IMR-90 (cell line): ENCODE measurements around the gene ITGAL. TPM values are rescaled to one million over a fixed set of nuclear protein-coding genes. Genes with fewer than 3 reads are reported as not detected.

Experiments used
- ATAC-seq: fragments of 200-7000 bp; cut with Tn5 transposase; 2 replicates; pipeline ENCODE4 v1.9.1; 2020; ENCODE audit warnings: low read depth, mild to moderate bottlenecking, moderate library complexity
- BruUV-seq: library from RNA; stranded (reverse); fragments of 400-500 nt; replicated peaks from 2 replicates; lab custom pipeline; 2021; lab: Mats Ljungman, UMichigan
- CTCF ChIA-PET: fragments of 300-600 bp; formaldehyde crosslinking; extraction: SDS; loops from one replicate; lab custom pipeline; 2021; ENCODE audit warnings: antibody characterized with exemption; lab: Yijun Ruan, JAX
- POLR2A ChIA-PET: fragments of 300-600 bp; sonication (Branson Sonifier 250); formaldehyde crosslinking; loops from one replicate; lab custom pipeline; 2022; ENCODE audit warnings: antibody characterized with exemption; ENCODE audit not compliant: unreplicated experiment; lab: Charles Lee
- DNase-seq: peaks from one replicate; pipeline ENCODE4 v3.0.0; 2013
- H2AFZ ChIP-seq: replicated peaks from 2 replicates; pipeline ENCODE3; 2013; ENCODE audit warnings: low read length, mild to moderate bottlenecking; ENCODE audit not compliant: poor library complexity
- H2AK5ac ChIP-seq: 2 replicates; pipeline ENCODE4 v1.6.1; 2013; ENCODE audit warnings: low read depth, low read length, inconsistent platforms
- H2AK9ac ChIP-seq: replicated peaks from 2 replicates; pipeline ENCODE3; 2013; ENCODE audit warnings: mild to moderate bottlenecking, low read depth, low read length, moderate library complexity; ENCODE audit not compliant: poor library complexity
- H2BK120ac ChIP-seq: 2 replicates; pipeline ENCODE4 v1.6.1; 2013; ENCODE audit warnings: low read depth, low read length, inconsistent platforms
- H2BK15ac ChIP-seq: 3 replicates; pipeline ENCODE4 v1.6.1; 2013; ENCODE audit warnings: low read depth, low read length, inconsistent platforms
- H2BK20ac ChIP-seq: 2 replicates; pipeline ENCODE4 v1.6.1; 2013; ENCODE audit warnings: low read depth, mild to moderate bottlenecking, inconsistent platforms, low read length, moderate library complexity
- H2BK5ac ChIP-seq: 2 replicates; pipeline ENCODE4 v1.6.1; 2013; ENCODE audit warnings: mild to moderate bottlenecking, low read depth, low read length, inconsistent platforms; ENCODE audit not compliant: poor library complexity, severe bottlenecking
- H3K14ac ChIP-seq: replicated peaks from 2 replicates; pipeline ENCODE4 v1.6.1; 2013; ENCODE audit warnings: low read depth, low read length, inconsistent platforms
- H3K18ac ChIP-seq: 2 replicates; pipeline ENCODE4 v1.6.1; 2013; ENCODE audit warnings: low read depth, low read length, control low read depth
- H3K23ac ChIP-seq: 2 replicates; pipeline ENCODE4 v1.6.1; 2013; ENCODE audit warnings: low read depth, low read length, inconsistent platforms
- H3K27ac ChIP-seq: 2 replicates; pipeline ENCODE4 v1.5.1; 2013; ENCODE audit warnings: mild to moderate bottlenecking, control low read depth, low read length; ENCODE audit not compliant: insufficient read depth
- H3K27me3 ChIP-seq: 2 replicates; pipeline ENCODE4 v1.6.1; 2013; ENCODE audit warnings: low read length; ENCODE audit not compliant: control insufficient read depth, insufficient read depth
- H3K36me3 ChIP-seq: 2 replicates; pipeline ENCODE4 v1.6.1; 2013; ENCODE audit warnings: low read length, mixed read lengths; ENCODE audit not compliant: control insufficient read depth, insufficient read depth
- H3K4ac ChIP-seq: 2 replicates; pipeline ENCODE4 v1.6.1; 2013; ENCODE audit warnings: low read depth, low read length, inconsistent platforms
- H3K4me1 ChIP-seq: 2 replicates; pipeline ENCODE4 v1.6.1; 2013; ENCODE audit warnings: low read length, mixed read lengths; ENCODE audit not compliant: control insufficient read depth, insufficient read depth
- H3K4me2 ChIP-seq: 2 replicates; pipeline ENCODE4 v1.6.1; 2013; ENCODE audit warnings: low read depth, mild to moderate bottlenecking, control low read depth, low read length, moderate library complexity
- H3K4me3 ChIP-seq: 2 replicates; pipeline ENCODE4 v1.5.1; 2013; ENCODE audit warnings: low read depth, mild to moderate bottlenecking, control low read depth, low read length, moderate library complexity; ENCODE audit not compliant: insufficient read depth
- H3K56ac ChIP-seq: 2 replicates; pipeline ENCODE4 v1.6.1; 2013; ENCODE audit warnings: low read length, inconsistent platforms; ENCODE audit not compliant: insufficient read depth; ENCODE audit errors: extremely low read depth
- H3K79me1 ChIP-seq, 2 experiments: 2 replicates each; pipeline ENCODE4 v1.6.1; 2013; ENCODE audit warnings: low read length in 2 of 2, inconsistent platforms in 1 of 2, low read depth in 1 of 2
- H3K9ac ChIP-seq: 2 replicates; pipeline ENCODE4 v1.6.1; 2013; ENCODE audit warnings: low read depth, low read length, control low read depth
- H3K9me1 ChIP-seq: 2 replicates; pipeline ENCODE4 v1.6.1; 2013; ENCODE audit warnings: low read length, inconsistent platforms; ENCODE audit not compliant: insufficient read depth
- H3K9me3 ChIP-seq: 2 replicates; pipeline ENCODE4 v1.6.1; 2013; ENCODE audit warnings: low read length; ENCODE audit not compliant: control insufficient read depth, insufficient read depth
- H4K20me1 ChIP-seq: 2 replicates; pipeline ENCODE4 v1.6.1; 2013; ENCODE audit warnings: low read length, inconsistent platforms; ENCODE audit not compliant: insufficient read depth
- H4K5ac ChIP-seq: 2 replicates; pipeline ENCODE4 v1.6.1; 2013; ENCODE audit warnings: mild to moderate bottlenecking, low read depth, low read length, control low read depth
- H4K8ac ChIP-seq, 2 experiments: 2 replicates each; pipeline ENCODE4 v1.6.1; 2013; ENCODE audit warnings: low read depth in 2 of 2, low read length in 2 of 2, control low read depth in 1 of 2, inconsistent platforms in 1 of 2
- H4K91ac ChIP-seq: 2 replicates; pipeline ENCODE4 v1.6.1; 2013; ENCODE audit warnings: low read depth, low read length, inconsistent platforms; ENCODE audit not compliant: insufficient read depth
- RAD21 ChIP-seq: IDR thresholded peaks from 2 replicates; pipeline ENCODE4 v1.6.1; 2012; ENCODE audit warnings: low read length, improper control_type of control experiment
- WGBS, 2 experiments: methylation state at CpG; one replicate each; pipeline versions ENCODE4 v1.1.5 to v1.1.7; 2013; ENCODE audit warnings: missing lambda C conversion rate in 2 of 2; ENCODE audit not compliant: insufficient read length in 1 of 2; ENCODE audit errors: extremely low coverage in 2 of 2; 5-methylcytosine and 5-hydroxymethylcytosine counted together
- dilution Hi-C: fragments of 300-500 bp; cut with HindIII; formaldehyde crosslinking; loops from one replicate; pipeline ENCODE4 v1.14.3; 2018; ENCODE audit warnings: low sequenced_read_pairs; ENCODE audit not compliant: unreplicated experiment
- in situ Hi-C: fragments of 300-500 bp; cut with MboI; formaldehyde crosslinking; loops from 3 replicates; pipeline ENCODE4 v1.14.3; 2019; ENCODE audit warnings: low sequenced_read_pairs, inconsistent platforms, mixed read lengths
- intact Hi-C: fragments of 100-400 bp; cut with micrococcal nuclease; formaldehyde crosslinking; loops from 2 replicates; pipeline ENCODE4 v1.10.0; 2022
- polyA plus RNA-seq, 3 experiments: library from polyadenylated mRNA; depleted of rRNA; stranded (reverse); fragments of >200 nt; gene quantifications; 2 replicates each; pipeline ENCODE4 v1.2.3, GENCODE V29; 2012; ENCODE audit warnings: low replicate concordance in 1 of 3
- total RNA-seq: library from RNA; depleted of rRNA; stranded (reverse); fragments of >200 nt; gene quantifications from 2 replicates; pipeline ENCODE4 v1.2.3, GENCODE V29; 2012

ITGAL gene
- total and polyA plus RNA-seq, 2 of the 4 experiments (the other 2 are of a cell fraction), result not detected

- H3K9me3 ChIP-seq, result no peaks in the 10 kb centered on the region
- H3K14ac ChIP-seq, result no peak overlapping the region
- H3K56ac ChIP-seq, result no peak overlapping the region
- ChIA-PET POLR2A (interaction anchor here (0.6 kb wide), 3 partner anchors 26 to 69 kb away, joined by 3 to 6 read pairs (median 3); no protein-coding TSS in a partner anchor), CTCF (interaction anchor here (0.6 to 0.8 kb wide), 3 partner anchors 25 to 344 kb away, joined by 3 to 7 read pairs (median 3); no protein-coding TSS in a partner anchor)
- no peak overlapping the region for H3K4me3 ChIP-seq
- H2AK9ac ChIP-seq, result no peak overlapping the region
- peaks cover 6% of the 10 kb centered on the region for H3K4me1 ChIP-seq
- in situ Hi-C loops (no loop called here), intact Hi-C loops (no loop called here), dilution Hi-C loops (no loop called here)
- H3K9ac ChIP-seq, result no peak overlapping the region
- no peak for TF ChIP-seq RAD21
- peaks cover 23% of the 10 kb centered on the region for H3K36me3 ChIP-seq
- DNase-seq (no peak), ATAC-seq (no peak; the same call in 1 of the 2 replicates)
- 0% methylated on average over 2 of the region's 3 CpGs; no CpG with 5 or more reads in 1 of the 2 experiments for WGBS, 2 experiments
- no TSS peak for BruUV-seq
- no peak overlapping the region for H4K5ac ChIP-seq
- no peak overlapping the region for H2BK15ac ChIP-seq
- no peak overlapping the region for H4K8ac ChIP-seq
- H2BK5ac ChIP-seq, result no peak overlapping the region
- no peak overlapping the region for H3K23ac ChIP-seq
- H2BK20ac ChIP-seq, result no peak overlapping the region
- peaks cover 16 to 30% of the 10 kb centered on the region in 2 experiments; a peak in 2 of 4 replicates for H3K79me1 ChIP-seq
- no peak overlapping the region for H3K27ac ChIP-seq
- no peak overlapping the region for H3K4me2 ChIP-seq
- H2AK5ac ChIP-seq, result no peak overlapping the region
- H4K20me1 ChIP-seq, result no peaks in the 10 kb centered on the region; the same call in 1 of the 2 replicates
- no peak overlapping the region for H2AFZ ChIP-seq
- H2BK120ac ChIP-seq, result no peak overlapping the region
- H4K91ac ChIP-seq, result no peak overlapping the region
- no peak overlapping the region for H3K18ac ChIP-seq
- H3K9me1 ChIP-seq, result peaks cover 6% of the 10 kb centered on the region; the same call in 1 of the 2 replicates
- H3K27me3 ChIP-seq, result no peaks in the 10 kb centered on the region
- H3K4ac ChIP-seq, result no peak overlapping the region
Measured at GRCh38 chr16:30551781-30552180, 79.2 kb downstream of the ITGAL start.
